H9 (cell line): ENCODE data around the gene KRTAP5-4. TPM values are rescaled to one million over a fixed set of nuclear protein-coding genes. Genes with fewer than 3 reads are reported as not detected.

Source experiments
- DNase-seq: peaks from one replicate; pipeline ENCODE4 v3.0.0-alpha.2; 2017
- H2AFZ ChIP-seq: one replicate; pipeline ENCODE4 v1.6.1; 2013; ENCODE audit warnings: mild to moderate bottlenecking, low read length, control low read depth, moderate library complexity
- H2AK5ac ChIP-seq: 2 replicates; pipeline ENCODE4 v1.6.1; 2013; ENCODE audit warnings: low read length, control low read depth, mixed read lengths; ENCODE audit not compliant: insufficient read length
- H2BK120ac ChIP-seq: one replicate; pipeline ENCODE4 v1.6.1; 2013; ENCODE audit warnings: low read depth, mild to moderate bottlenecking, low read length, control low read depth, inconsistent platforms; ENCODE audit not compliant: poor library complexity, severe bottlenecking
- H2BK12ac ChIP-seq: 2 replicates; pipeline ENCODE4 v1.6.1; 2013; ENCODE audit warnings: low read length, control low read depth, mixed read lengths, low read depth; ENCODE audit not compliant: insufficient read length
- H2BK15ac ChIP-seq: 2 replicates; pipeline ENCODE4 v1.6.1; 2013; ENCODE audit warnings: low read depth, low read length, control low read depth
- H2BK20ac ChIP-seq: one replicate; pipeline ENCODE4 v1.6.1; 2013; ENCODE audit warnings: low read depth, mild to moderate bottlenecking, low read length, control low read depth, inconsistent platforms; ENCODE audit not compliant: poor library complexity, severe bottlenecking
- H2BK5ac ChIP-seq: 2 replicates; pipeline ENCODE4 v1.6.1; 2013; ENCODE audit warnings: low read length, control low read depth, mixed read lengths; ENCODE audit not compliant: insufficient read length
- H3K14ac ChIP-seq: 2 replicates; pipeline ENCODE4 v1.6.1; 2013; ENCODE audit warnings: low read length, control low read depth; ENCODE audit not compliant: insufficient read depth
- H3K18ac ChIP-seq: 2 replicates; pipeline ENCODE4 v1.6.1; 2013; ENCODE audit warnings: low read depth, mild to moderate bottlenecking, mixed read lengths, low read length, control low read depth; ENCODE audit not compliant: insufficient read length
- H3K23ac ChIP-seq: 2 replicates; pipeline ENCODE4 v1.6.1; 2013; ENCODE audit warnings: low read length, control low read depth, mixed read lengths, low read depth; ENCODE audit not compliant: insufficient read length
- H3K23me2 ChIP-seq: 2 replicates; pipeline ENCODE4 v1.6.1; 2013; ENCODE audit warnings: low read depth, mild to moderate bottlenecking, mixed read lengths, low read length, control low read depth; ENCODE audit not compliant: insufficient read length, poor library complexity, severe bottlenecking
- H3K27ac ChIP-seq: 2 replicates; pipeline ENCODE4 v1.5.1; 2013; ENCODE audit warnings: low read length, control low read depth, mixed read lengths, low read depth; ENCODE audit not compliant: insufficient read length
- H3K27me3 ChIP-seq: 2 replicates; pipeline ENCODE4 v1.6.1; 2013; ENCODE audit warnings: low read length, control low read depth, inconsistent platforms; ENCODE audit not compliant: insufficient read depth
- H3K4ac ChIP-seq: 2 replicates; pipeline ENCODE4 v1.6.1; 2013; ENCODE audit warnings: low read depth, mild to moderate bottlenecking, control low read depth, inconsistent platforms, low read length, moderate library complexity
- H3K4me1 ChIP-seq: 2 replicates; pipeline ENCODE4 v1.6.1; 2013; ENCODE audit warnings: low read length, control low read depth, inconsistent platforms; ENCODE audit not compliant: insufficient read depth
- H3K4me2 ChIP-seq: 2 replicates; pipeline ENCODE4 v1.6.1; 2013; ENCODE audit warnings: low read length, control low read depth, mixed read lengths; ENCODE audit not compliant: insufficient read length, insufficient read depth
- H3K56ac ChIP-seq: 2 replicates; pipeline ENCODE4 v1.6.1; 2013; ENCODE audit warnings: low read depth, mild to moderate bottlenecking, mixed read lengths, low read length, control low read depth; ENCODE audit not compliant: insufficient read length
- H3K79me1 ChIP-seq: 2 replicates; pipeline ENCODE4 v1.6.1; 2013; ENCODE audit warnings: low read depth, mild to moderate bottlenecking, moderate library complexity, low read length, control low read depth, inconsistent platforms; ENCODE audit not compliant: insufficient read depth, poor library complexity, severe bottlenecking
- H3K79me2 ChIP-seq: 2 replicates; pipeline ENCODE4 v1.6.1; 2013; ENCODE audit warnings: low read length, control low read depth, inconsistent platforms; ENCODE audit not compliant: insufficient read depth
- H3K9ac ChIP-seq: 2 replicates; pipeline ENCODE4 v1.6.1; 2013; ENCODE audit warnings: low read length, control low read depth, mixed read lengths; ENCODE audit not compliant: insufficient read length; ENCODE audit errors: extremely low read depth
- H3K9me3 ChIP-seq: one replicate; pipeline ENCODE4 v1.6.1; 2013; ENCODE audit warnings: low read depth, low read length, inconsistent platforms; ENCODE audit not compliant: control insufficient read depth
- H3T11ph ChIP-seq: one replicate; pipeline ENCODE4 v1.6.1; 2013; ENCODE audit warnings: mild to moderate bottlenecking, low read length, control low read depth, inconsistent platforms
- H4K20me1 ChIP-seq: one replicate; pipeline ENCODE4 v1.6.1; 2013; ENCODE audit not compliant: control insufficient read depth, insufficient read length, insufficient read depth
- H4K5ac ChIP-seq: 2 replicates; pipeline ENCODE4 v1.6.1; 2013; ENCODE audit warnings: low read depth, mild to moderate bottlenecking, mixed read lengths, low read length, control low read depth; ENCODE audit not compliant: insufficient read length
- H4K8ac ChIP-seq: replicated peaks from 2 replicates; pipeline ENCODE4 v1.6.1; 2013; ENCODE audit warnings: low read length, control low read depth, mixed read lengths, low read depth; ENCODE audit not compliant: insufficient read length
- H4K91ac ChIP-seq: 2 replicates; pipeline ENCODE4 v1.6.1; 2013; ENCODE audit warnings: low read depth, mild to moderate bottlenecking, moderate library complexity, mixed read lengths, low read length, control low read depth; ENCODE audit not compliant: insufficient read length
- H3K27ac Mint-ChIP-seq, 3 experiments: 2 replicates in 2 of 3; 3 replicates in 1 of 3; pipeline ENCODE4 v1.8.0; 2020 to 2021; ENCODE audit warnings: mixed read lengths in 3 of 3, mild to moderate bottlenecking in 1 of 3, moderate library complexity in 1 of 3
- H3K27me3 Mint-ChIP-seq: 2 replicates; pipeline ENCODE4 v1.8.0; 2021; ENCODE audit warnings: low read depth, mild to moderate bottlenecking, moderate library complexity, mixed read lengths
- H3K36me3 Mint-ChIP-seq, 3 experiments: 2 replicates in 2 of 3; 3 replicates in 1 of 3; pipeline ENCODE4 v1.8.0; 2020 to 2021; ENCODE audit warnings: low read depth in 3 of 3, mixed read lengths in 3 of 3; ENCODE audit not compliant: insufficient read depth in 1 of 3
- H3K4me1 Mint-ChIP-seq, 2 experiments: 2 replicates each; pipeline ENCODE4 v1.8.0; 2020; ENCODE audit warnings: mixed read lengths in 2 of 2
- H3K4me3 Mint-ChIP-seq, 2 experiments: 2 replicates in 1 of 2; 3 replicates in 1 of 2; pipeline ENCODE4 v1.8.0; 2020 to 2021; ENCODE audit warnings: mild to moderate bottlenecking in 2 of 2, mixed read lengths in 2 of 2, moderate library complexity in 1 of 2
- H3K9me3 Mint-ChIP-seq, 2 experiments: 2 replicates in 1 of 2; 3 replicates in 1 of 2; pipeline ENCODE4 v1.8.0; 2020; ENCODE audit warnings: mild to moderate bottlenecking in 2 of 2, mixed read lengths in 2 of 2, moderate library complexity in 1 of 2
- CTCF ChIP-seq: fragments of 200-600 bp; sonication (generic); conservative IDR thresholded peaks from 3 replicates; pipeline ENCODE4 v1.8.0; 2021; ENCODE audit warnings: antibody characterized with exemption, mild to moderate bottlenecking
- WGBS: extraction: QIAGEN DNeasy Blood & Tissue Kit; methylation state at CpG from one replicate; pipeline ENCODE4 v1.1.7; 2013; ENCODE audit warnings: missing lambda C conversion rate, low lambda C conversion rate, mixed read lengths; ENCODE audit not compliant: insufficient read length; ENCODE audit errors: extremely low coverage; 5-methylcytosine and 5-hydroxymethylcytosine counted together
- total RNA-seq: library from RNA; stranded (reverse); gene quantifications from 2 replicates; pipeline ENCODE4 v1.2.1, GENCODE V29; 2021

The KRTAP5-4 gene
- total RNA-seq, 1 experiment from 2014 or later, result not detected

DNA sequence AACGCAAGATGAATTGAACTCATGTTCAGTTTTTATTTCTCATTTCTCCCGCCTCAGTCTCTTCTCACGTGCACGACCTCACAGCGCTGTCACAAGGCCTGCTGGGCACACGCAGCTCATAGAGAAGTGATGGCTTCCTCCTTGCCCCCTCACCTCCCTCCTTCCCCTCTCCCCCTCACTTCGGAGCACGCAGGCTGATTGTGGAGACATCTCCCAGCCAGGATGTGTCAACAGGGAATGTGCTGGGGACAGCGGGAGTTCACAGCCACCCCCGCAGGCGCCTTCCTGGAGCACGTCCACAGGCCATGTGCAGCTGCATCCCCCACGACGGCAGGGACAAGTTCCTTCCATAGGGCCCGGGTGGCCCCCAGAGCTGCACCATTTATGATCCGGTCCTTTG is 46.0 kb upstream of the KRTAP5-4 start:
- no peak overlapping the region for H2BK5ac ChIP-seq
- H3K79me2 ChIP-seq, result no peaks in the 10 kb centered on the region
- H2AFZ ChIP-seq, result no peak overlapping the region
- no CpG with 5 or more reads among the region's 16 CpGs for WGBS
- H2BK20ac ChIP-seq, result no peak overlapping the region
- H3K4me1 ChIP-seq, result no peaks in the 10 kb centered on the region
- H3K79me1 ChIP-seq, result no peaks in the 10 kb centered on the region
- Mint-ChIP-seq H3K36me3 (no peaks in the 10 kb centered on the region), H3K4me1 (peaks cover 0 to 4% of the 10 kb centered on the region in 2 experiments; a peak in 2 of 4 replicates), H3K4me3 (no peak overlapping the region), H3K27me3 (peaks cover 50% of the 10 kb centered on the region), H3K9me3 (no peaks in the 10 kb centered on the region), H3K27ac (0 out of 7 replicates have a peak overlapping the region, but pooled peaks of 1 of the 3 experiments have one; percentile 61)
- no peaks in the 10 kb centered on the region for H3K9me3 ChIP-seq
- no peak overlapping the region for H3T11ph ChIP-seq
- H3K27me3 ChIP-seq, result no peaks in the 10 kb centered on the region
- H3K27ac ChIP-seq, result no peak overlapping the region
- H4K91ac ChIP-seq, result no peak overlapping the region
- no peak overlapping the region for H3K4ac ChIP-seq
- no peak overlapping the region for H2BK12ac ChIP-seq
- no peak overlapping the region for H2BK15ac ChIP-seq
- H3K4me2 ChIP-seq, result no peak overlapping the region
- DNase-seq, result no peak
- H3K18ac ChIP-seq, result no peak overlapping the region
- H3K56ac ChIP-seq, result no peak overlapping the region
- no peak overlapping the region for H4K5ac ChIP-seq
- H3K23me2 ChIP-seq, result no peaks in the 10 kb centered on the region
- H2BK120ac ChIP-seq, result no peak overlapping the region
- H2AK5ac ChIP-seq, result no peak overlapping the region
- H3K9ac ChIP-seq, result no peak overlapping the region
- TF ChIP-seq CTCF, result no peak
- H3K23ac ChIP-seq, result no peak overlapping the region
- H4K8ac ChIP-seq, result no peak overlapping the region
- H3K14ac ChIP-seq, result no peak overlapping the region
- no peaks in the 10 kb centered on the region for H4K20me1 ChIP-seq
